Smooth muscle cell of the brain vasculature (primary cell): ENCODE data around the gene KRTAP10-7.
"Not testable (repeated sequence)": the region's sequence is repeated elsewhere in the genome, so short reads cannot be mapped to it uniquely, and the experiment has no call there.

Experiments
- DNase-seq: peaks from one replicate; pipeline ENCODE4 v3.0.0-alpha.2; 2012; ENCODE audit warnings: low read depth, low spot score

The KRTAP10-7 gene

GRCh38 chr21:44632067-44632466, 31.7 kb downstream of the KRTAP10-7 start:
- no peak for DNase-seq

GRCh38 chr21:44636209-44637017, 36.0 kb downstream of the KRTAP10-7 start:
- no peak for DNase-seq

- DNase-seq: no peak
Measured at GRCh38 chr21:44637018-44637850, 36.8 kb downstream of the KRTAP10-7 start, which contains the start of gene KRTAP10-10. KRTAP10-10 (plus strand) TSS chr21:44637356; CDS start chr21:44637418, 62 bp downstream.

GRCh38 chr21:44637851-44638348, 37.5 kb downstream of the KRTAP10-7 start:
- not testable (repeated sequence) for DNase-seq

GRCh38 chr21:44638506-44639330, 38.3 kb downstream of the KRTAP10-7 start:
- DNase-seq: not testable (repeated sequence)

- no peak for DNase-seq
Measured at GRCh38 chr21:44639331-44639655, 38.9 kb downstream of the KRTAP10-7 start.

- DNase-seq: no peak
Measured at GRCh38 chr21:44640761-44641160, 40.4 kb downstream of the KRTAP10-7 start.

- no peak for DNase-seq
Measured at GRCh38 chr21:44643741-44644310, 43.4 kb downstream of the KRTAP10-7 start.

GRCh38 chr21:44644878-44645277, 44.5 kb downstream of the KRTAP10-7 start:
- no peak for DNase-seq

- DNase-seq: not testable (repeated sequence)
Measured at GRCh38 chr21:44646366-44647221, 46.2 kb downstream of the KRTAP10-7 start, which contains the start of gene KRTAP10-11. KRTAP10-11 (plus strand) TSS chr21:44646414; CDS start chr21:44646459, 45 bp downstream.

GRCh38 chr21:44647222-44647552, 46.8 kb downstream of the KRTAP10-7 start:
- DNase-seq: no peak

GRCh38 chr21:44648557-44649311, 48.3 kb downstream of the KRTAP10-7 start:
- DNase-seq: no peak

- no peak for DNase-seq
Measured at GRCh38 chr21:44649521-44650100, 49.2 kb downstream of the KRTAP10-7 start.

GRCh38 chr21:44650265-44650972, 50.0 kb downstream of the KRTAP10-7 start:
- no peak for DNase-seq

GRCh38 chr21:44650973-44651675, 50.7 kb downstream of the KRTAP10-7 start:
- no peak for DNase-seq
